Heart left ventricle (tissue), 13 donors: Measurements from ENCODE around the gene FER.

Source experiments
- POLR2A ChIP-seq, 2 donors: fragments of 450-650 bp; IDR thresholded peaks; one replicate each; pipeline ENCODE4 v1.6.1; 2017; ENCODE audit warnings: antibody characterized with exemption in 2 of 2, mild to moderate bottlenecking in 2 of 2, moderate library complexity in 2 of 2
- TF ChIP-seq, protein P1 (sequence below), 12 donors: fragments of 200-600 bp; sonication (generic) in 4 of 12; IDR thresholded peaks; one replicate each; pipeline versions ENCODE4 v1.5.0 to v1.8.0; 2018 to 2022; ENCODE audit warnings: antibody characterized with exemption in 12 of 12, mild to moderate bottlenecking in 5 of 12
- donor health status: ischemic (EF 13 %, LVEDD 7.1; RV severe dilation, severe dysfunction).
- donor health status: DM: no; HTN: yes; CAD: no.
- donor health status: DM: no; HTN: no; CAD: no.
- donor health status: ischemic (EF 25% LVEDD 6.9; RV normal size, moderate dysfunction).
- donor health status: ischemic (EF 25% LVEDD 5.7; RV mildly dilated, moderate dysfunction).
- donor health status: ischemic (EF 35%, LVEDD 5.7; RV mildly dilated, moderate dysfunction).
- donor health status: nonischemic (EF 11% LVEDD 7.7; RV severe dilation, severe dysfunction).
- donor health status: DM: yes; HTN: yes; CAD: no.
- donor health status: PGD.
- donor health status: ischemic (EF 29% LVEDD 5.4; RV normal size, mild dysfunction).
- donor health status: nonischemic (EF 23%, LVEDD 6.1; RV moderate dilation, normal function).

DNA sequence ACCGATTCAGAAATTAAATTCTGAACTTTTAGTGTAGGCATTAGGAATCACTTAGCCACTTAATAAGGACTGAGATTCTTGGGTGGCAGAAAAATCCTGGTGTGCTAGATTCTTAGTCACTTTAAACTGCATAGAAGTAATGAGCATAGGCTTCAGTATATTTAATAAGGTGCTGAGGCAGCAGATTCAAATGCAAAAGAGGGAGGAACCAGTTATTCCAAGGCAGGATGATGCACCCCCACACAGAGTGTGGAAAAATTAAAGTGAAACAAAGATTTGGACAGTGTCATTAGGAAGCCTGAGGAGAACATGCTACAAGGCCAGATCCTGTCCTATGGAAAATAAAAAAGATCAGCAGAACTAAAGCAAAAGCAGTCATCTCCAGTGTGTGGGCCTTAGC, 444.3 kb downstream of the FER start:
- TF ChIP-seq, protein P1, sequence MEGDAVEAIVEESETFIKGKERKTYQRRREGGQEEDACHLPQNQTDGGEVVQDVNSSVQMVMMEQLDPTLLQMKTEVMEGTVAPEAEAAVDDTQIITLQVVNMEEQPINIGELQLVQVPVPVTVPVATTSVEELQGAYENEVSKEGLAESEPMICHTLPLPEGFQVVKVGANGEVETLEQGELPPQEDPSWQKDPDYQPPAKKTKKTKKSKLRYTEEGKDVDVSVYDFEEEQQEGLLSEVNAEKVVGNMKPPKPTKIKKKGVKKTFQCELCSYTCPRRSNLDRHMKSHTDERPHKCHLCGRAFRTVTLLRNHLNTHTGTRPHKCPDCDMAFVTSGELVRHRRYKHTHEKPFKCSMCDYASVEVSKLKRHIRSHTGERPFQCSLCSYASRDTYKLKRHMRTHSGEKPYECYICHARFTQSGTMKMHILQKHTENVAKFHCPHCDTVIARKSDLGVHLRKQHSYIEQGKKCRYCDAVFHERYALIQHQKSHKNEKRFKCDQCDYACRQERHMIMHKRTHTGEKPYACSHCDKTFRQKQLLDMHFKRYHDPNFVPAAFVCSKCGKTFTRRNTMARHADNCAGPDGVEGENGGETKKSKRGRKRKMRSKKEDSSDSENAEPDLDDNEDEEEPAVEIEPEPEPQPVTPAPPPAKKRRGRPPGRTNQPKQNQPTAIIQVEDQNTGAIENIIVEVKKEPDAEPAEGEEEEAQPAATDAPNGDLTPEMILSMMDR (IDR thresholded peaks at IDR 0.05), result no peak
- TF ChIP-seq POLR2A (IDR thresholded peaks at IDR 0.05), result no peak
